Putamen (tissue), 1 donor: ENCODE measurements around the gene KIF11.

Experiments used
- DNase-seq: peaks from one replicate; pipeline ENCODE4 v3.0.0-alpha.2; 2016; ENCODE audit warnings: low spot score

KIF11 gene

GRCh38 chr10:92681306-92681834 lies 88.4 kb downstream of the KIF11 start:
- DNase-seq, result no peak

GRCh38 chr10:92688573-92688926 lies 95.6 kb downstream of the KIF11 start:
- DNase-seq, result no peak

- DNase-seq, result no peak
Observed at GRCh38 chr10:92688927-92689662, 96.2 kb downstream of the KIF11 start.

GRCh38 chr10:92689663-92690210 lies 96.8 kb downstream of the KIF11 start, which contains the start of gene HHEX:
Gene HHEX, plus strand, starts transcription at chr10:92689955. Its CDS starts 32 bp downstream, at chr10:92689987.
- peak; percentile 24 for DNase-seq

- peak; percentile 27 for DNase-seq
Observed at GRCh38 chr10:92690211-92690914, 97.4 kb downstream of the KIF11 start.

GRCh38 chr10:92690915-92691590 lies 98.1 kb downstream of the KIF11 start:
- no peak for DNase-seq

- peak; percentile 24 for DNase-seq
Observed at GRCh38 chr10:92691591-92692079, 98.7 kb downstream of the KIF11 start.

- DNase-seq, result no peak
Observed at GRCh38 chr10:92692080-92692671, 99.2 kb downstream of the KIF11 start.

- no peak for DNase-seq
Observed at GRCh38 chr10:92692697-92693533, 100.0 kb downstream of the KIF11 start.

- DNase-seq, result no peak
Observed at GRCh38 chr10:92693534-92693893, 100.6 kb downstream of the KIF11 start.

- DNase-seq, result no peak
Observed at GRCh38 chr10:92695679-92696605, 103.0 kb downstream of the KIF11 start.

- no peak for DNase-seq
Observed at GRCh38 chr10:92696606-92697383, 103.9 kb downstream of the KIF11 start.

GRCh38 chr10:92697663-92698511 lies 105.0 kb downstream of the KIF11 start:
- no peak for DNase-seq

- DNase-seq, result no peak
Observed at GRCh38 chr10:92699193-92699517, 106.2 kb downstream of the KIF11 start.

- no peak for DNase-seq
Observed at GRCh38 chr10:92699518-92700381, 106.8 kb downstream of the KIF11 start.

- no peak for DNase-seq
Observed at GRCh38 chr10:92702301-92702916, 109.5 kb downstream of the KIF11 start.
